BJ (cell line): ENCODE measurements around the gene NDUFS6. TPM values are rescaled to one million over a fixed set of nuclear protein-coding genes. Genes with fewer than 3 reads are reported as not detected.

Source experiments
- CTCF ChIA-PET: fragments of 350-600 bp; formaldehyde crosslinking; extraction: SDS; loops from one replicate; lab custom pipeline; 2021; ENCODE audit warnings: antibody characterized with exemption, inconsistent platforms; lab: Yijun Ruan, JAX
- POLR2A ChIA-PET: fragments of 300-600 bp; sonication (Branson Sonifier 250); formaldehyde crosslinking; extraction: SDS; loops from one replicate; lab custom pipeline; 2021; ENCODE audit warnings: antibody characterized with exemption; lab: Charles Lee
- DNase-seq: peaks from one replicate; pipeline ENCODE4 v3.0.0-alpha.2; 2011; ENCODE audit warnings: low read depth
- H3K27me3 ChIP-seq: 2 replicates; pipeline ENCODE4 v1.6.0; 2011; ENCODE audit warnings: low read length; ENCODE audit not compliant: control insufficient read depth, insufficient read depth
- H3K36me3 ChIP-seq: 2 replicates; pipeline ENCODE4 v1.5.1; 2011; ENCODE audit warnings: low read length; ENCODE audit not compliant: control insufficient read depth, insufficient read depth
- H3K4me3 ChIP-seq: 2 replicates; pipeline ENCODE4 v1.5.1; 2011; ENCODE audit warnings: low read depth, mild to moderate bottlenecking, control low read depth, low read length
- CTCF ChIP-seq: IDR thresholded peaks from 2 replicates; pipeline ENCODE4 v1.5.1; 2011; ENCODE audit warnings: low read depth, mild to moderate bottlenecking, control low read depth, inconsistent platforms, low read length, moderate library complexity; ENCODE audit not compliant: insufficient read depth
- polyA plus RNA-seq: library from polyadenylated mRNA; depleted of rRNA; stranded (reverse); fragments of >200 nt; gene quantifications from 2 replicates; pipeline ENCODE4 v1.2.3, GENCODE V29; 2011

Gene NDUFS6
- polyA plus RNA-seq, 1 experiment: 26.6 TPM

- H3K4me3 ChIP-seq: no peak overlapping the region
- H3K27me3 ChIP-seq: peaks cover 5% of the 10 kb centered on the region
- CTCF ChIA-PET: interaction anchor here (0.6 to 3.7 kb wide), 31 partner anchors 8 to 286 kb away, joined by 3 to 47 read pairs (median 5); no protein-coding TSS in a partner anchor
- DNase-seq: no peak
- no peaks in the 10 kb centered on the region for H3K36me3 ChIP-seq
- POLR2A ChIA-PET: no interaction called here
- no peak for TF ChIP-seq CTCF
Observed at GRCh38 chr5:1762883-1763547, 38.2 kb upstream of the NDUFS6 start.

- ChIA-PET POLR2A (no interaction called here), CTCF (interaction anchor here (0.6 to 3.7 kb wide), 36 partner anchors 8 to 1934 kb away, joined by 3 to 47 read pairs (median 5); partner anchors contain the start of gene MRPL36)
- Histone ChIP-seq H3K36me3 (no peaks in the 10 kb centered on the region), H3K27me3 (peaks cover 5% of the 10 kb centered on the region), H3K4me3 (peak overlapping the region; percentile 7; the same call in 1 of the 2 replicates)
- DNase-seq: peak; percentile 15
- peak; percentile 93 for TF ChIP-seq CTCF
Observed at GRCh38 chr5:1763548-1763911, 37.7 kb upstream of the NDUFS6 start.

GRCh38 chr5:1763960-1764605 lies 37.1 kb upstream of the NDUFS6 start:
- CTCF ChIA-PET: interaction anchor here (0.5 to 3.7 kb wide), 35 partner anchors 9 to 1933 kb away, joined by 3 to 47 read pairs (median 5); partner anchors contain the start of gene MRPL36
- POLR2A ChIA-PET: interaction anchor here (0.6 kb wide), 1 partner anchor 273 kb away, joined by 5 read pairs; no protein-coding TSS in a partner anchor

GRCh38 chr5:1764606-1764960 lies 36.6 kb upstream of the NDUFS6 start:
- H3K4me3 ChIP-seq: no peak overlapping the region
- peaks cover 5% of the 10 kb centered on the region for H3K27me3 ChIP-seq
- CTCF ChIA-PET: interaction anchor here (0.9 to 3.7 kb wide), 23 partner anchors 9 to 405 kb away, joined by 3 to 47 read pairs (median 5); no protein-coding TSS in a partner anchor
- H3K36me3 ChIP-seq: no peaks in the 10 kb centered on the region
- no peak for TF ChIP-seq CTCF
- DNase-seq: no peak
- POLR2A ChIA-PET: interaction anchor here (0.6 kb wide), 1 partner anchor 273 kb away, joined by 5 read pairs; no protein-coding TSS in a partner anchor

More at GRCh38 chr5:1763960-1764605, 37.1 kb upstream of the NDUFS6 start:
- Histone ChIP-seq H3K27me3 (peaks cover 5% of the 10 kb centered on the region), H3K4me3 (peak overlapping the region; percentile 7), H3K36me3 (no peaks in the 10 kb centered on the region)
- no peak for DNase-seq
- TF ChIP-seq CTCF: no peak

GRCh38 chr5:1765141-1765879 lies 35.9 kb upstream of the NDUFS6 start:
- TF ChIP-seq CTCF: no peak
- no peak for DNase-seq
- no peak overlapping the region for H3K4me3 ChIP-seq
- peaks cover 5% of the 10 kb centered on the region for H3K27me3 ChIP-seq
- no peaks in the 10 kb centered on the region for H3K36me3 ChIP-seq
- ChIA-PET POLR2A (no interaction called here), CTCF (interaction anchor here (1.4 to 3.7 kb wide), 6 partner anchors 8 to 274 kb away, joined by 3 to 47 read pairs (median 15); no protein-coding TSS in a partner anchor)
